Neutrophil (primary cell): ENCODE results near the gene SCN8A.
A peak's percentile ranks its signal among the peaks of the same experiment; 100 is the strongest.

ENCODE experiments used
- H3K27ac ChIP-seq: fragments of 200-600 bp; sonication (generic); 2 replicates; pipeline ENCODE4 v1.5.1; 2016; ENCODE audit warnings: mild to moderate bottlenecking, moderate library complexity
- H3K27me3 ChIP-seq: fragments of 200-600 bp; sonication (generic); 2 replicates; pipeline ENCODE4 v1.6.0; 2016; ENCODE audit warnings: mild to moderate bottlenecking
- H3K36me3 ChIP-seq: fragments of 200-600 bp; sonication (generic); 2 replicates; pipeline ENCODE4 v1.5.1; 2017
- H3K4me1 ChIP-seq, 2 experiments: fragments of 200-600 bp in 1 of 2; sonication (generic) in 1 of 2; 1 replicate in 1 of 2; 2 replicates in 1 of 2; pipeline versions ENCODE4 v1.5.1 to v1.6.1; 2013 to 2016; ENCODE audit warnings: low read depth in 1 of 2, low read length in 1 of 2, mild to moderate bottlenecking in 1 of 2, moderate library complexity in 1 of 2; ENCODE audit not compliant: control insufficient read depth in 1 of 2, insufficient read depth in 1 of 2
- H3K4me3 ChIP-seq, 2 experiments: fragments of 200-600 bp in 1 of 2; sonication (generic) in 1 of 2; 1 replicate in 1 of 2; 2 replicates in 1 of 2; pipeline ENCODE4 v1.5.1; 2013 to 2016; ENCODE audit warnings: low read depth in 1 of 2, low read length in 1 of 2, mild to moderate bottlenecking in 1 of 2, moderate library complexity in 1 of 2
- H3K9me3 ChIP-seq: fragments of 200-600 bp; sonication (generic); 2 replicates; pipeline ENCODE4 v1.5.1; 2016
- TF ChIP-seq, protein P1 (sequence below): fragments of 200-600 bp; sonication (generic); IDR thresholded peaks from 2 replicates; pipeline ENCODE4 v1.5.1; 2016; ENCODE audit warnings: antibody characterized with exemption

Gene SCN8A

DNA sequence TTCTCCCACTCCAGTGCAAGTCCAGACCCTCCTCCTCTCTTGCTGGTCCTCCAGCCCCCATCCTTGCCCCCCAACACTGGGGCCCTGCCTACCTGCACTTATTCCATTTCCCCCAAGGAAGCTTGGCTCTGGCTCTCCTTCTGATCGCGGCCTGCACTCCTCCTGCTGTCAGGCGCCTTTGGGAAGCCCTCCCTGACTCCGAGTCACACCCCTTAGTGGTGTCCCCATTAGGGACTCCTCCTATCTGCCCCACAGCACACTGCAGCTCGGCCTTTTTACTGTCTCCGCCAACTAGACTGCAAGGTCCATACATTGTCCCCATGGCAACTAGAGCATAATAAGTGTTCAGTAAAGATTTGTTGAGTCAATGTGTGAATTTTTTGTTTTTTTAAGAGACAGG lies 224.5 kb downstream of the SCN8A start:
- Histone ChIP-seq H3K27ac (no peak overlapping the region), H3K4me3 (no peak overlapping the region), H3K9me3 (no peaks in the 10 kb centered on the region), H3K36me3 (no peaks in the 10 kb centered on the region), H3K4me1 (peaks cover 17 to 19% of the 10 kb centered on the region in 2 experiments), H3K27me3 (peaks cover 81% of the 10 kb centered on the region)
- TF ChIP-seq, protein P1, sequence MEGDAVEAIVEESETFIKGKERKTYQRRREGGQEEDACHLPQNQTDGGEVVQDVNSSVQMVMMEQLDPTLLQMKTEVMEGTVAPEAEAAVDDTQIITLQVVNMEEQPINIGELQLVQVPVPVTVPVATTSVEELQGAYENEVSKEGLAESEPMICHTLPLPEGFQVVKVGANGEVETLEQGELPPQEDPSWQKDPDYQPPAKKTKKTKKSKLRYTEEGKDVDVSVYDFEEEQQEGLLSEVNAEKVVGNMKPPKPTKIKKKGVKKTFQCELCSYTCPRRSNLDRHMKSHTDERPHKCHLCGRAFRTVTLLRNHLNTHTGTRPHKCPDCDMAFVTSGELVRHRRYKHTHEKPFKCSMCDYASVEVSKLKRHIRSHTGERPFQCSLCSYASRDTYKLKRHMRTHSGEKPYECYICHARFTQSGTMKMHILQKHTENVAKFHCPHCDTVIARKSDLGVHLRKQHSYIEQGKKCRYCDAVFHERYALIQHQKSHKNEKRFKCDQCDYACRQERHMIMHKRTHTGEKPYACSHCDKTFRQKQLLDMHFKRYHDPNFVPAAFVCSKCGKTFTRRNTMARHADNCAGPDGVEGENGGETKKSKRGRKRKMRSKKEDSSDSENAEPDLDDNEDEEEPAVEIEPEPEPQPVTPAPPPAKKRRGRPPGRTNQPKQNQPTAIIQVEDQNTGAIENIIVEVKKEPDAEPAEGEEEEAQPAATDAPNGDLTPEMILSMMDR, result no peak

DNA sequence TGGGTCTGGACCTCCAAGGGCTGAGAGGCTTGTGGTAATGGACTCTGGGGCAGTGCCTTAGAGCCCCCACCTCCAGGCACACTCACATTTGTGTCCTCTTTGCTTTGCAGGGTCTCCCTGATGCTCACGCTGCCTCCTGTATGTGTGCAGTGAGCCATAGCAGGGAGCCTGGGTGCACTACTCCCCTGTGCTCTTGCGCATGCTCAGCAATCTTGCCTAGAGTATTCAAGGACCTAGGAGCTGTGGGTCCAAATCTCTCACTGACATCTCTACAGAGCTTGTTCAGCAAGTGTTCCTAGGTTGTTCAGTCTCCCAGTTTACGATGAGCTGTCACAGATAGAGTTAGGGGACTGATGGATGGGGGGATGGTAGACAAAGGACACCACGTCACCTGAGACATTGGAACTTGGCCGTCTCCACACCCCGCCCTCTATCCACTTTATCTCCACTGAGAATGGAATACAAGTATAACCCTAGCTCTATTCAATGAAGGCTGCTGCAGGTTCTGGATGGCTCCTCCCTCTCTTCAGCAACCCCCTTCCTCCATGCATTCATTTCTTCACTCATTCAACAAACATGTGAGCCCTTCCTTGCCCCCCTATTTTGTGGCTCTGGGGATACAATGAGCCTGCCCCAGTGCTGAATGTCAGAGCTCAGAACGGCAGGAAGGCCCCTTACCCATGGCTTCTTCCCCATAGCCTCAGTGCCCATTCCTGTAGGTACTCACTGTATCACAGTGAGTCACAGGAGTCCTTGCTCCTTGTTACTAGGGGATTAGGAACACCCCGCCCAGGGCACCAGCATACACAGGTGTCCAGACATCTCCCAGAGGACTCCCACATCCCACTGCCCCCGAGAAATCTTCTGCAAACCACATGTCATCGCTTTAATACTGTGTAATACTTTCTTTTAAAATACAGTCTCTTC lies 226.3 kb downstream of the SCN8A start:
- Histone ChIP-seq H3K4me1 (peaks cover 23 to 31% of the 10 kb centered on the region in 2 experiments), H3K4me3 (no peak overlapping the region), H3K36me3 (no peaks in the 10 kb centered on the region), H3K27ac (no peak overlapping the region), H3K9me3 (no peaks in the 10 kb centered on the region), H3K27me3 (peaks cover 99% of the 10 kb centered on the region)
- TF ChIP-seq, protein P1, result no peak

DNA sequence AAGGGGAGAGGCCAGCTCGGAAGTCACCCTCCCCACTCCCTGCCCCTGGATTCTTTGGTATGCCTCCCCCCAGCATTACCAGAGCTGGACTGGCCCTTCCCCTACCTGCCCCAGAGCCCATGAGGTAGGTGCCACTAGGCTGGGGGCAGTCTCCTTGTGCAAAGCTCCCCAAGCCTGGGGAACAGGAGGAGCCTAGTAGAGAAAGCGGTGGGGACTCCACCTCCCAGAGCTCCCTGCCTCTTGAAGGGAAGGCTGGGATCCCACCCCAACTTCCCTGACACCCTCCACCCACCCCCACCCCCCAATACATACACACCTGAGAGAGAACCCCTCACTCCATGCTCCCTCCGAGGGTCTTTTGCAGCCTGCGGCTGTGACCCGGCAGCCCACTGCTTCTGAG lies 227.1 kb downstream of the SCN8A start:
- H3K27me3 ChIP-seq, result peaks cover 100% of the 10 kb centered on the region
- H3K4me1 ChIP-seq, result peaks cover 23 to 31% of the 10 kb centered on the region in 2 experiments
- H3K9me3 ChIP-seq, result no peaks in the 10 kb centered on the region
- no peak overlapping the region for H3K4me3 ChIP-seq
- no peaks in the 10 kb centered on the region for H3K36me3 ChIP-seq
- H3K27ac ChIP-seq, result no peak overlapping the region
- TF ChIP-seq, protein P1, result no peak

DNA sequence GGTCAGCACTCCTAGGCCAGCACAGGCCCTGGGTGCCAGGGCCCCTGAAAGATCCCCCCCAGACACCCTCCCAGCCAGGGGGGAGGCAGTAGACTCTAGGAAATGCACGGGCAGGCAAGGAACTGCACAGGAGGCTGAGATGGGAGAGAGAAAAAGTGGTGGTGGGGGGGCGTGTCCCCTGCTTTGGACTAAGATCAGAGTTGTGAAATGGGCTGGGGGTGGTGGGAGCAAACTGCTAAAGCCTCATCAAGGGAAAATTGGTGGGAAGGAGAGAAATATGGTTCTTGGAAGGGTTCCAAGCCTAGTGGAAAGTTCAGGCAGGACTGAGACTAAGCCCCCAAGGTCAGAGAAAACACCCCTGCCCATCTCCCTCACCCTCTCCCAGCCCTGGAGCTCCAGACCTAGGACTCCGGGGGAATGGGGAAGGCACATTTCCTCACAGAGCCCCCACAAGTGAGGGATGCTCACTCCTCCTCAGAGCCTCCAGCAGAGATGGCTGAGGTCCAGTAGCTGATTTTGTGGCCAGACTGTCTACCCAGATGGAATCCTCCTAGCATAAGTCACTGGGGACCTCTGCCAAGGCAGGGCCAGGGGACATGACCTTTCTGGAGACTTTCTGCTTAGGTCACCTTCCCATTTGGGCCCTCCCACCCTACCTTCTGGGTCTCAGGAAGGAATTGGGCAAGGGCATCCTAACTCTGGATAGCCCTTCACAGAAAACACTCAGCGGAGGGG lies 227.7 kb downstream of the SCN8A start:
- Histone ChIP-seq H3K9me3 (no peaks in the 10 kb centered on the region), H3K27me3 (peaks cover 97% of the 10 kb centered on the region), H3K4me1 (peaks cover 23 to 31% of the 10 kb centered on the region in 2 experiments), H3K36me3 (no peaks in the 10 kb centered on the region), H3K27ac (no peak overlapping the region), H3K4me3 (no peak overlapping the region)
- TF ChIP-seq, protein P1, result no peak

DNA sequence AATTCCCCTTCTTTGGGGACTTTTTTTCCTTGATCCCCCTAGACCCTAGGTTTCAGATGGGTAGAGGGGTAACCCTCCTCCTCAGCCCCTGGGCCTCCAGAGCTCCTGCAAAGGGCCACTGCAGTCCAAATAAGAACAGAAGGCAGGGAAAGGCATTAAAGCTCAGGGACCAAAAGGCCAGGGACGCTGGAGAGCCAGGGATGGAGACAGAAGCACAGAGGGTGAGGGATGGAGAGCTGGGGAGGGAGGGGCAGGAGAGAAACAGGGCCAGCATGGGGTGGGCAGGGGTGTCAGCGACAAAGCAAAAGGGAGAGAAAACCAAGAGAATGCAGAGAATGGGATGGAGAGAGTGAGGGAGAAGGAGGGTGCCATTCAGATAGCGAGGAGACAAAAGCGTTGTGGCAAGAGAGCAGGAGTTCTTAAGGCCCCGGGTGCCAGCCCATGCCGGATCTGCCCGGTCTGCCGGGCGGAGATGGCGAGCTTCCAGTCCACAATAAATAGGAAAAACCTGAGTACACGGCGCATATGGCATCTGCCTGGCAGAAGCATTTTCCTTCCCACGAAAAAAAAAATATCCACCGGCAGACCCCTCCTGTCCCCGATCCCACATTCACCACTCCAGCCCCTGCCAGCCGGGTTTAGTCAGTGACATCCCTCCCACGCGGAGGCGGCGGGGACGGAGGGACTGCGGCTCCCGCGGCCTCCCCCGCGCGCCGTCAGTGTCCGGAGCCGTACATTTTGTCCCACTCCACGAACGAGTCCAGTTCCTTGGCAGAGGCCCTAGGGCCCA lies 228.9 kb downstream of the SCN8A start:
- Histone ChIP-seq H3K27me3 (peaks cover 93% of the 10 kb centered on the region), H3K4me3 (peak overlapping the region; percentile 43 to 49), H3K4me1 (peaks cover 16 to 21% of the 10 kb centered on the region in 2 experiments), H3K27ac (no peak overlapping the region), H3K36me3 (no peaks in the 10 kb centered on the region), H3K9me3 (no peaks in the 10 kb centered on the region)
- TF ChIP-seq, protein P1, result no peak
